NT2/D1 (cell line): Measurements from ENCODE around the gene MAGEB6.

Experiments used
- DNase-seq: peaks from one replicate; pipeline ENCODE4 v3.0.0-alpha.2; 2011; ENCODE audit warnings: low read depth, low spot score
- H3K27me3 ChIP-seq: 2 replicates; pipeline ENCODE4 v1.6.0; 2011; ENCODE audit warnings: mild to moderate bottlenecking; ENCODE audit not compliant: insufficient read length, insufficient read depth
- H3K36me3 ChIP-seq: 2 replicates; pipeline ENCODE4 v1.6.1; 2011; ENCODE audit warnings: mild to moderate bottlenecking, low read length, mixed read lengths; ENCODE audit not compliant: insufficient read depth, insufficient read length
- H3K4me1 ChIP-seq: 2 replicates; pipeline ENCODE4 v1.5.1; 2011; ENCODE audit not compliant: insufficient read depth, insufficient read length
- H3K4me3 ChIP-seq: 2 replicates; pipeline ENCODE4 v1.5.1; 2011; ENCODE audit warnings: low read depth; ENCODE audit not compliant: insufficient read length
- H3K9ac ChIP-seq: 2 replicates; pipeline ENCODE4 v1.6.0; 2011; ENCODE audit warnings: low read depth; ENCODE audit not compliant: insufficient read length
- H3K9me3 ChIP-seq: 2 replicates; pipeline ENCODE4 v1.5.1; 2011; ENCODE audit warnings: mild to moderate bottlenecking, low read length; ENCODE audit not compliant: insufficient read depth
- SUZ12 ChIP-seq: IDR thresholded peaks from 2 replicates; pipeline ENCODE4 v1.6.1; 2011; ENCODE audit not compliant: insufficient read length, insufficient read depth; ENCODE audit errors: extremely low read depth
- YY1 ChIP-seq: IDR thresholded peaks from 2 replicates; pipeline ENCODE4 v1.6.1; 2011; ENCODE audit not compliant: insufficient read length, insufficient read depth
- ZNF274 ChIP-seq: IDR thresholded peaks from 2 replicates; pipeline ENCODE4 v1.6.1; 2011; ENCODE audit warnings: mild to moderate bottlenecking, low read depth, low read length

Gene MAGEB6

DNA sequence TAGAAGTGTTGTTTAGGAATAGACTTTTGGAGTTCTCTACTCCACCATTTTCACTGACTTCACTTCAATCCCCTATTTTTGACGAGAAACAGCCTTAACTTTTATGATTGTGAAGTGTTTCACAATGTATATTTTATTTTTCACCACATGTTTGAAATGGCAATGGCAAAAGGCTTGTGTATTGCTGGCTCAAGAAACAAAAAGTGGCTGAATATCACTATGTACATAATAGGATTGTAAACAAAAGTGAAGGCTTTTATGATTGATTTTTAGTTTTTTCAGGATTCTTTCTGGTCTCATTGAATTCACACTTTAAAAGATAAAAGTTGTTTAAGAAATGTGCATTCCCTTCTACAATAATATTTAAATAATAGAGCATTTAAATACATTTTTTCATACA lies 41.9 kb downstream of the MAGEB6 start:
- Histone ChIP-seq H3K36me3 (no peaks in the 10 kb centered on the region), H3K4me3 (no peak overlapping the region), H3K9me3 (peaks cover 21% of the 10 kb centered on the region; the same call in 1 of the 2 replicates), H3K4me1 (no peaks in the 10 kb centered on the region), H3K27me3 (no peaks in the 10 kb centered on the region), H3K9ac (no peak overlapping the region)
- TF ChIP-seq ZNF274 (no peak), YY1 (no peak), SUZ12 (no peak)
- DNase-seq = no peak
